NCI-H128 (cell line): ENCODE data around the gene PAM.

Experiments
- DNase-seq: peaks from one replicate; lab custom pipeline; 2025; ENCODE audit not compliant: unreplicated experiment; lab: John Stamatoyannopoulos, UW

Gene PAM

GRCh38 chr5:102754767-102755431, at the start of gene PAM:
PAM (plus strand) TSS chr5:102755305; CDS start chr5:102866196, 110,891 bp downstream.
- no peak for DNase-seq

GRCh38 chr5:102711525-102712385, 43.4 kb upstream of the PAM start:
- no peak for DNase-seq

- no peak for DNase-seq
Observed at GRCh38 chr5:102713278-102713677, 41.8 kb upstream of the PAM start.

- DNase-seq, result no peak
Observed at GRCh38 chr5:102713682-102714231, 41.3 kb upstream of the PAM start.

- DNase-seq, result no peak
Observed at GRCh38 chr5:102715082-102715807, 39.9 kb upstream of the PAM start.

GRCh38 chr5:102716017-102716416, 39.1 kb upstream of the PAM start:
- DNase-seq, result no peak

- DNase-seq, result no peak
Observed at GRCh38 chr5:102718819-102719218, 36.3 kb upstream of the PAM start.

GRCh38 chr5:102719886-102720285, 35.2 kb upstream of the PAM start:
- DNase-seq, result no peak

- DNase-seq, result no peak
Observed at GRCh38 chr5:102720969-102721368, 34.1 kb upstream of the PAM start.

GRCh38 chr5:102722931-102723330, 32.2 kb upstream of the PAM start:
- no peak for DNase-seq

- DNase-seq, result no peak
Observed at GRCh38 chr5:102731693-102732092, 23.4 kb upstream of the PAM start.

GRCh38 chr5:102733534-102733933, 21.6 kb upstream of the PAM start:
- DNase-seq, result no peak

- DNase-seq, result no peak
Observed at GRCh38 chr5:102737161-102737560, 17.9 kb upstream of the PAM start.

- DNase-seq, result no peak
Observed at GRCh38 chr5:102737805-102738469, 17.2 kb upstream of the PAM start.

GRCh38 chr5:102740515-102740914, 14.6 kb upstream of the PAM start:
- DNase-seq, result no peak

- no peak for DNase-seq
Observed at GRCh38 chr5:102742215-102742614, 12.9 kb upstream of the PAM start.

- no peak for DNase-seq
Observed at GRCh38 chr5:102743900-102744299, 11.2 kb upstream of the PAM start.

- DNase-seq, result no peak
Observed at GRCh38 chr5:102747386-102748166, 7.5 kb upstream of the PAM start.

- no peak for DNase-seq
Observed at GRCh38 chr5:102749416-102750030, 5.6 kb upstream of the PAM start.
